ENCODE results near the gene PIK3R4.

The PIK3R4 gene

DNA sequence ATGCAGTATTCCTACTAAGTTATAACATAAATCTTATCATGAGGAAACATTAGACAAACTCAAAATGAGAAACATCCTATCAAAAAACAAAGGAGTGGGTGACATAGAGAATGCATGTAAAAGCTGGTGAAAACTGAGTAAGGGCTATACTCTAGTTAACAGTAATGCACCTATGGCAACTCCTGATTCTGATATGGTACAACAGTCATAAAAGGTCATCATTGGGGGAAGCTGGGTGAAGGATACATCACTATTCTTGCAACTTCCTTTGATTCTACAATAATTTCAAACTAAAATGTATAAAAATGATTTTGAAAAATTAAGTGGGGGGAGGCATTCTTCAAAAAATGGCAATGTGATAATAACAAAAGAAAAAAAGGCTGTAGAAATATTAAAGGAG lies 6.8 kb downstream of the PIK3R4 start:
- no peak for DNase-seq

DNA sequence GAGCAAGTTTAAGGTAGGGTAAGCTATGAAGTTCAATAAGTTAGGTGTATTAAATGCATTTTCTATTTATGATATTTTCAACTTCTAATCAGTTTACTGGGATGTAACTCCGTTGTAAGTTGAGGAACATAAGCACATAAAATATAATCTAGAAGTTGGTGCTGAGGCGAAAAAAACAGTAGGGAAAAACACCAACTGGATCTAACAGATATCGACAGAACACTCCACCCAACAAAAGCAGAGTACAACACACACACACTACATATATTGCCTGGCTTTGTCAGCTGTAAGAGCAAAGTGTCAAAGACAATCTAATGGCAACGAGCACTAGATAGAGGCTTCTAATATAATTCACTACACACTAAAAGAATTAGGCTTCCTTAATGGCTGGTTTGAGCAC lies 8.4 kb downstream of the PIK3R4 start:
- no peak for DNase-seq

DNA sequence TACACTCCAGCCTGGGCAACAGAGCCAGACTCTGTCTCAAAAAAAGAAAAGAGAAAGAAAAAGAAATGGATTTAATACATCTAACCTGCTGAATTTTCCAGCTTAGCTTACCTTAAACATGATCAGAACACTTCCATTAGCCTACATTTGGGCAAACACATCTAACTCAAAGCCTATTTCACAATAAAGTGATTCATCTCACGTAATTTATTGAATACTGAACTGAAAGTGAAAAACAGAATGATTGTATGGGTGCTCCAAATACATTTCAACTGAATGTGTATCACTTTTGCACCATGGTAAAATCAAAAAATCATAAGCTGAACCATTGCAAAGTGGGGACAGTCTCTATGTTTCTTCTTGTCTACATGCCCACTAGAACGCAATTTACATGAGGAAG lies 9.0 kb downstream of the PIK3R4 start:
- no peak for DNase-seq

DNA sequence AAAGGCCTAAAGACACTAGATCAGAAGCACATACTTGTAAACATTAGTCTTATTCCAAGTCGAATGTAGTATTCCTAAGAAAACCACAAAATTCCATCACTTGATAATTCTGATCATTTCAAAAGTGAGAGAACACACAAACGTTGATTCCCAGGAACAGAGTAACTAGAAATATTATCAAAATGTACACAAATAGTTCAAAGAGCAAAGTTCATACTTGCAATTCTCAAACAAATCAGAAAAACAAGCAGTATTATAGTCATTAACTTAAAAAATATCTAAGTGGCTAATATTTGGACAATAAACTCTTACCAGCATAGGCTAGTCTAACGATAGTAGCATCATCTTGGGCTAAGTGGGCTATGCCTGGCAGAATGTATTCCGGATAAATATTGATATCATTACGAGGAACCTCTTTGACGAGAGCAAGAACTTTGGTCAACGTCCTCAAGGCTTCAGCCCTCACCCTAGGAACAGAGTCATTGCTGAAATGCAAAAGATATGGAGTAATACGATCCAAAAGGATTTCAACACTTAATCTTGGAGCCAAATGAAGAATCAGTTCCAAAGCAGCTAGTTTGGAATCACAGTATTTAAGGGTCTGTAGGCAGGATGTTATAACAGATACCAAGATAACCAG lies 13.3 kb downstream of the PIK3R4 start:
- DNase-seq: no peak

DNA sequence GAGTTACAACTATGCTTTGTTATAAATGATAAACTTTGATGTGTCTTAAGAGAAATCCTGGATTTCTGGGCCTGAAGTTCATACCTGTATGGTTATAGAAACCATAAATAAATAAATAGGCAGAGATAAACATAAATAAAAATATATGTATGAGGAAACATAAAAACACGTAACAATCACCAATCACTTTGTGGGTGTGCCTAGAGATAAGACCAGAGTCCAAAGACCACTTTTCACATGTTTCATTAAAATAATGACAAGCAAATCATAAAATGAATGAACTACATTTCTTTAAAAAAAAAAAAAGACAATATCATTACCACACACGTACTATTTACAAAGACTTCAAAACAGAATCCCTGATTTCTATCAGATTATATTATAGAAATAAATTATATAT lies 14.1 kb downstream of the PIK3R4 start:
- no peak for DNase-seq

DNA sequence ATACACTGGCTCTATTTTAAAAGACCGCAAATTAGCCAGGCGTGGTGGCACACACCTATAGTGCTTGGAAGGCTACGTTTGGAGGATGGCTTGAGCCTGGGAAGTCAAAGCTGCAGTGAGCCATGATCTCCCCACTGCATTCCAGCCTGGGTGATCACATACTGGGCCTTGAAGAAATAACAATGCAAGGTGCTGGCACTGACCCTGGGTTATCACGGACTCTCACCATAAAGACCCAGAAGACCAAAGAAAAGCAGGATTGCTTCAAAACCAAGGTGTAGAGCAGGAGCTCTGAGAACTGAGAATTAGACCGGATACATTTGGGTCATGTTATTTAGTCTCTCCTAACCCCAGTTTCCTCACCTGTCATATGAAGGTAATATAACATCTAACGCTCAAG lies 14.8 kb downstream of the PIK3R4 start:
- no peak for DNase-seq

DNA sequence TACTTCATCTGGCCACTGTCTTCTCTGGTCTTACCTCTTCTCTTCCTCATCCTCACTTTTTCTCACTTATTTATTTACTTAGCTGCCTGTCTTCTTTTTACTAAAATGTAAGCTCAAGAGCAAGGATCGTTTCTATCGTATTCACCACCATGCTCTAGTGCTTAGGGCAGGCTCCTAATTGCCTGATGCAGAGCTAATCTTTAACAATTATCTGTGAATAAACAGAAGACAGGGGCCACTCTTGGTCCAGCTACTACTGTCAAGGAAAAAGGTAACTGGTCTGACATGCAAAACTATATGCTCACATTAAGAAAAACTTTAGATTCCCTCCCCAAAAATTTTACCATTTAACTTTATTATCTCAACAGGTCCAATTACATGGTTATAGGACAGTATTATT lies 17.5 kb downstream of the PIK3R4 start:
- no peak for DNase-seq

DNA sequence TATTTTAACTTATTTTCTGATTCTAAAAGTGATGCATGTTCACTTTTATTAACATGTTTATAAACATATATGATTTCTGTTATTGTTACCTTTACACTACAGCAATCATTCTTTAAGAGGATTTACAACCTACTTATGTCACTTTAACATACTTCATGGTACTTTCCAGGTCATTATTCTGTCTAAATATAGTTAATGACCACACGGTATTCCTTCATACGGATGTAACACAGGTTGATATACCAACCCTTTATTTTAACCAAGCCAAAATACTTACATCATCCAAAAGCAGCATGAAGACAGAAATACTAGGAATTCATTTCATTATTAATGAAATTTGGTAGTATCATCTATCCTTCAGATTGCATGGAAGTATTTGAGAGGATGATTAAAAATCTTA lies 18.6 kb downstream of the PIK3R4 start:
- no peak for DNase-seq

DNA sequence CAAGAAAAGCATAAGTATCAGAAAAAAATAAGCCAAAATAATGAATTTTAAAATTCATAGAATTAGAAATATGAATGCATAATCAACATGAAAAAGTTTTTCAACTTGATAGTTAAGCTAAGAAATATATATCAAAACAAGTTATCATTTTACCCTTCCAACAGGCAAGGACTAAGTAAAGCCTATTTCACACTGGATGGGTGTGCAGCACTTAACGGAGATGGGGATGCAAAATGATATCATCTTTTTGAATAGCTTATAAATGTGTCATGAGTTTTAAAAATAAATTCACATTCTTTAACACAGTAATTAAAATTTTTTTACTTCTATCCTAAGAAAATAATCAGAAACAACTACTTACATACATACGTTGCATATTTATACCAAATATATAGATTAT lies 20.9 kb downstream of the PIK3R4 start:
- DNase-seq: no peak

DNA sequence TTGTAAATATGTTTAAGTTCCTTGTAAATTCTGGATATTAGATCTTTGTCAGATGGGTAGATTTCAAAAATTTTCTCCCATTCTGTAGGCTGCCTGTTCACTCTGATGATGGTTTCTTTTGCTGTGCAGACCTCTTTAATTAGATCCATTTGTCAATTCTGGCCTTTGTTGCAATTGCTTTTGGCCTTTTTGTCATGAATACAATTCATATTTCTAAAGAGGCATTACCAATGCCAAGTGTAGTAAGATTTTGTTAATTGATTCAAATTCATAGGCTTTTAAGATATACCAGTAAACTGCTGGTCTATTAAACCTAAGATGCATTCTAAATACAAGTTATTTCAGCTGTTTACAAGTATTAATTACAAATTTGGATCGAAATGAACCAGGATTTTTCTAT lies 31.0 kb downstream of the PIK3R4 start:
- DNase-seq: no peak

DNA sequence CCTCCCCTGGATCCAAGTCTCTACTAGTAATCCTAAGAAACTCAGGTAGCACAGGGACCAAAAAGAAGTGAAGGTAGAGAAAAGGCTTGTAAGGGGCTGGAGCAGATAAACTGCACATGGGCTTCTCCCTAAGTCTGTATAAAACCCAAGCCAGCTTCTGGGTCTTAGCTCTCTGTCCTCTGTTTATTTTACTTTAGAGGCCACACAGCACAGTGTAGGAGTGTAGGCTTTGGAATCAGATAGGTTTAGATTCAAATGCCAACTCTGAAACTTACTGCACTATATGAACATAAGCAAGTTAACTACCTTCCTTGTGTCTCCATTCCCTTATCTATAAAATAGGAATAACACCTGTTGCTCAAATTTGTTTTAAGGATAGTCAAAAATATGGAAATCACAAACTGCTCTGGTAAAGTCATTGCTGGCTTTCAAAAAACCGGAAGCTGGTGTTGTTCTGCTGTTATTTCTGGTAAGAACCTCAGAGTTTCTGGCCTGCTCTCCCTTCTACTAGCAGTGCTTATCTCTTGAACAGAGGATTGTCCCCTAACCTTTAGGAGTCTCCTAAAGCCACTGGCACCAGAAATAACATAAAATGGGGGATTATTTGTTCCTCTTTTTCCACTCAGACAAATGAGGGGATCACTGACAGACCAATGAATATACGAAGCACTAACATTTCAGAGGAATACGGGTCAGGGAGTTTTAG lies 33.8 kb downstream of the PIK3R4 start:
- DNase-seq: no peak

DNA sequence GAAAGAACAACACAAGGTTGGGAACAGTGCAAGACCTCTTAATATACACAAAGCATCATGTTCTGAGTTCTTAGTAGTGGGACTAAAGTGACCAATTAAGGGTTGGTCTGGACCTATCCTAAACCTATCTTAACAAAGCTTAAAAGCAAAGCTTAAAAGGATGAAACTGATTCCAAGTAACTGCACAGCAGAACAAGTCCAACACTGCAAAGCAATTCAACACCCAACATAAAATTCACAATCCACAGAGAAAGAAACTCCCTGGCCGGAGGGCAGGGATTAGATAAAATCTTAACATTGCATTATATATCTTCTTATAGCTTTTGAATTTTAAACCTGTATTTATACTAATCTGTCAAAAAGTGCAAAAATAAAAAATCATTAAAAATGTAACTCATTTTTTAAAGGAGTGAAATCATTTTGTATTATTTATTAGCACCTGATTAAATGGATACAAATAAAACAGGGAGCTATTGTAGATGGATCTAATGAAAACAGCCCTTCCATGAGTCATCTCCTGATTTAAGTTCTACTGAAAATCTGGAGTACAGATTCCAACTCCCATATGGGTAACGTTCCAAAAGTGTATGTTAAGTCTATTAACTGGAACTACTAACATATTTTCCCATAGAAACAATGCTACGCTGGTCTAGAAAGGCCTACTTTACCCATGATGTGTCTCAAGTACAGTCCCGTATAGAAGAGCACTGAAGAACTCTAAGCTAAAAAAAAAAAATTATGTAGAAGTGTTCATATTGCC lies 34.9 kb downstream of the PIK3R4 start:
- no peak for DNase-seq

DNA sequence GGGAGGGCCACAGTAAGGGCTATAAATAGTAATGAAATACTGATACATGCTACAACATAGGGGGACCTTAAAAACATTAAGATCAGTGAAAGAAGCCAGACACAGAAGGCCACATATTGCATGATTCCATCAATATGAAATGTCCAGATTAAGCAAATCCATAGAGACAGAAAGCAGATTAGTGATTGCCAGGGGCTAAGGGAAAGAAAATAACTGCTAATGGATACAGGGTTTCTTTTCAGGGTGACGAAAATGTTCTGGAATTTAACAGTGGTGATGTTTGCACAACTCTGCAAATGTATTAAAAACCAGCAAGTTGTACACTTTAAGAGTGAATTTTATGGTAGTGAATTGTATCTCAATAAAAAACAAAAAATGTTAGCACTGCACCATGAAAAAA lies 37.0 kb downstream of the PIK3R4 start:
- DNase-seq: no peak

DNA sequence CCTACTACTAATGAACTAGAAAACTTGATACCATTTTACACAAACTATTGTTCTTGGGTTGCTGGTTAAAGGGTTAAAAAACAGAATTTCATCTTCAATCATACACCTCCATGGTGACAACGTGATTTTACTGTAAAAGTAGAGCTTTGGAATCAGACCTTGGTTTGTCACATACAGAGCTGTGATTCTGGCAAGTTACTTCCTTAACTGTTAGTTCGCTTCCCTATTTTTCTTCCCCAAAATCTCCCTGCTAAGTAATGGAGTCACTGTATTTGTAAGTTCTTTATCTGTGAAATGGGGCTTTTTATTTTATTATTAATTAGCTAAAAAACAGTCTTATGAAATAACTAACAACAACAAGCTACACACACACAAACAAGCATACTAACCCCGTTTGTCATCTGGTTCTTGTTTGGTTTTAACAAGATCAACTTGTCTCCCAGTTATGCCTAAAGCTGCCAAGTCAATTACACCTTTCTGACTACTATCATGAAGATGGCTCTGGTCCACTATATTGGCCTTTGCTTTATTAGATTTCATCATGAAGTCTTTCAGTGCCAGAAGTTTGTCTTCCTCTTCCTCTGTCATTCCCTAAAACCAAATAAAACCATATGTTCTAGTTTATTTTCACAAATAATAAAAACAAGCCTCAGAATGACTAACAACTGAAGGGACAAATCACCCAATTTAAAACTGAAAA lies 38.6 kb downstream of the PIK3R4 start:
- DNase-seq: no peak

DNA sequence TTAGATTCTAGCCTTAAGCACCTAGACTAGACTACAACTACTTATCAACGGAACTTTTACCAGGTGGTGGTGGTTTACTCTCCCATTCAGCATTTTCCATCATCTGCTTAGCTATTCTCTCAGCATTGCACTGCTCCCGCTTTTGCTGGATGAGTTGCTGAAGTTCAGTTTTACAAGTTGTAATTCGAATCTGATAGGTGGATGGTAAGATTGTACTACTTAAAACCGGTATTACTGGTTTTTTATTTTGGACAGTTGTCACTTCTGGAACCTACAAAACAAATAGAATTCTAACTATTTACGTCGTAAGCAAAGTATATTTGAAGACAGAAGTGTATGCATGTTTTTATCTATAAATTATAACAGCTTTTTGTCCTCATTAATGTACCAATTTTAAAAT lies 41.1 kb downstream of the PIK3R4 start:
- DNase-seq: no peak

DNA sequence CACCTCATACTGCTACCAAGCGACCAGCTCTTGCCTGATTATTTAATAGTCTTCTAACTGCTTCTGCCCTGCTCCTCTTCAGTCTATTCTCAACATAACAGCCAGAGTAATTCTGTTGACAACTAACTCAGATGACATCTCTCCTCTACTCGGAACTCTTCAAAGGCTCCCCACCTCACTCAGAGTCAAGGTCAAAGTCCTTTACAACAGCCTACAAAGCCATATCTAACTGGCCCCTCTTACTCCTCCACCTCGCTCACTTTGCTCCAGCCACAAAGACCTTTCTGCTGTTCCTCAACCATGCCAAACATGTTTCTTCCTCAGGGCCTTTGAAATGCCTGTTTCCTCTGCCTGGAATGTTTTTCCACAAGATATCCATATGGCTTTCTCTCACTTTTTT lies 43.6 kb downstream of the PIK3R4 start:
- no peak for DNase-seq

DNA sequence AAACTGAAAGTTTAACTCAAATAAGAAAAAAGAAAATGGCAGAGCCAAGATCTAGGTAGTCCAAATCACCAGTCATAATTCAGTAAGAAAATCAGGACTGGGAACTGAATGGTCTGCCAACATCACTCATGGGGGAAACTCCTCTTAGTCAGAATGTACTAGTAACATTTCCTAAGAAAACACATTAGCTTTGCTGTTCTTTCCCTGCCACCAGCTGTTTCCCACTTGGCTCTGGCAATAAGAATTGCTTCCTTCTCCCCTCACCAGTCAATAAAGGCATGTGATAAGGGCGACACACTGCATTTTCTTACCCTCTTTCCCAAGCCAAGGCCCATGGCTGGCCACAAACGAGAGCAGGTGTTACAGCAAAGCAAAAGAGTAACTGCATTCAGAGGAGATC lies 46.1 kb downstream of the PIK3R4 start:
- DNase-seq: no peak

DNA sequence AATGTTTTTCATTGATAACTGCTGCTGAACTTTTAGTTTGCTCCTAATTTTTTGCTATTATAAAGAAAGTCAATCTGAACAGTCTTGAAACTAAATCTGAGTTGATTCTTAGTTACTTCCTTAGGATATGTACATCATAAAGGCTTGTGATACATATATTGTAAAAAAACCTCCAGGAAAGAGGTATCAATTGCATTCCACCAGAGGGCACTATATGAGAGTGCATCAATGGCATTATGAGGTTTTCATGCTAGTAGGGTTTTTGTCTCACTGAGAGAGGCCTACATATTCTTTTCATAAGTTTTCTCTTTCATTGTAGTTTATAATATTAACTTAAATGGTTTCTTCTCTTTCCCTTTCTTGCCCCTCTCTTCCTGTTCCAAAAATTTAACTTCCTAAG lies 46.9 kb downstream of the PIK3R4 start:
- peak; percentile 24 for DNase-seq

DNA sequence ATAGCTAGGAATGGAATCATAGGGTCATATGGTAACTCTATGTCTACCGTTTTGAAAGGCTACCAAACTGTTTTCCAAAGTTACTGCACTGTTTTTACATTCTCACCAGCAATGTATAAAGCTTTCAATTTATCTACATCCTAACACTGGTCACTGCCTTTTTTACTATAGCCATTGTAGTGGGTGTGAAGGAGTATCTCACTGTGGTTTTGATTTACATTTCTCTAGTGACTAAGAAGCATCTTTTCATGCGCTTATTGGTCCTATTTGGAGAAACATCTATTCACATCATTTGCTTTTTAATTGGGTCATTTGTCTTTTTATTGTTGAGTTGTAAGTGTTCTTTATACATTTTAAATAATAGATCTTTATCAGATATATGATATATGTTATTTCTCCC lies 53.3 kb downstream of the PIK3R4 start:
- DNase-seq: no peak

DNA sequence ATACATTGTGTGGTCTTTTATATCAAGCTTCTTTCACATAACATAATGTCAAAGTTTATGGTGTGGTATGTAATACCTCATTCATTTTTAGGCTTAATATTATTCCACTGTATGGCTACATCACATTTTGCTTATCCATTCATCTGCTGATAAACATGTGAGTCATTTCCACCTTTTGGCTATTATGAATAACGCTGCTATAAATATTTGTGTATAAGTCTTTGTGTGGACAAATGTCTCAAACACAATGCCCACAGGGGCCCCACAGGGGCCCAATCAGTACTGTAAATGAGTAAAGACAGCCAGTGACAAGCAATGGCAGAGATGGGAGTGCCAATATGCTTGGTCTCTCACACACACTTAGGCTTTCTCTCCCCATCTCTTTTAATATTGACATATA lies 54.2 kb downstream of the PIK3R4 start:
- no peak for DNase-seq

DNA sequence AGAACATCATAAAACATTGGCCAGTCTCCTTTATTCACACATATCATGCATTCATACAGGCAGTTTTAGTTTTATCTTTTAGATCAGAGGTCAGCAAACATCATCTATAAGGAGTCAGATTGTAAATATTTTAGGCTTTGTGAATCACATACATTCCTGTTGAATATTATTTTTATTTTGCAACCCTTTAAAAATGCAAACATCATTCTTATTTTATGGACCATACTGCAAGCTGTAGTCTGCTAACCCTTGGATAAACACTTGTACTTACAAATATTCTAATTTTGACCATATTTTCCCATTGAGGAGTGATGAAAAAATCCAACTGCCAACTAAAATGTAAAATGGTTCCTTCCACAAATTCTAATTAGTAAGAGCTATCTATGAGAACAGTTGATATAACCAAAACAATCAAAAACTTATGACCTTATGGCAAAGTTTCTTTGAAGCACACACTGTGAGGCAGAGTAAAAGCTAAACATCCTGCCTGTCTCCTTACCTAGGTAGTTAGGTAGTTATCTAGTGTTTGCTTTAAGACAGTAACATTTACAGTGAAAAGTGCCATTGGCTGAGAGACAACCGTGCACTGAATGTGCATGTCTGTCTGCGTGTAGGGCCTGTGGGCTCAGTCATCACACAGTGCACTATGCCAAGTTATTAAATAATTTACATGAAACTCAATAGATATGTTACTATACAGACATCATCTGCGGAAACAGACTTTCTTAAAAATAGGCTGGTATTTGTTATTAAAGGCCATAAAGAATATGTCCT lies 57.7 kb downstream of the PIK3R4 start:
- no peak for DNase-seq

DNA sequence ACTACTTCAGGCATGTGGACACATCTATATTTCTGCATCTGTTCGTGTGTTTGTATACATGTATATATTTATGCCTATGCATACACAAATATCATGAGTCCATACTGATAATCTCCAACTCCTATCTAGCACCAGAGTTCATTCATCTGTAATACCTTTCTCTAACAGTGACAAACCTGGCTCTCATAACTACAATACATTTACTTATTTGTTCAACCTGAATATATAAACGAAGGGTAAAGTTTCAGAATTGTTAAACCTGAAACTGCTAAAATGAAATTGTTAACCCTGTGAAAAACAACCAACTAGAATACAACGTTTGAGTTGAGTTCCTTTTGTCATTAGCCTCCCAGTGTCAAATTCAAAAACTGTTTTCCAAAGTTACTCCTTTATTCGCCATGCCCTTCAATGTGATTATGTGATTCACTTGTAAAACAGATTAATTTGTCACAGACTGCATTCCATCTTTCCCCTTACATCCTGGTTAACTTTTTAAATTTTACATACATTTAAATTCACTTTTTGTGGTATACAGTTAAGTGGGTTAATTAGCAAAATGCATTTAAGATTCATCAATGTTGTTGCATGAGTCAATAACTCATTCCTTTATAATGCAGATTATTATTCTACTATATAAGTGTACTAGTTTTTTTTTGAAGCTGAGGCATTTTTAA lies 58.5 kb downstream of the PIK3R4 start:
- DNase-seq: no peak

Measured in CD4-positive, alpha-beta T cell treated with Interleukin-4 for 4 hours (primary cell).